ENCODE data around the gene UBE2G1. TPM values are rescaled to one million over a fixed set of nuclear protein-coding genes. Genes with fewer than 3 reads are reported as not detected.

The UBE2G1 gene
- total and polyA plus RNA-seq, 4 donors, result 19.9 to 25.3 (median 21.3) TPM

- peaks cover 0 to 2% (median 0%) of the 10 kb centered on the region in 4 donors for H3K36me3 ChIP-seq (ENCODE audit: control insufficient read depth in 4 of 4, insufficient read depth in 3 of 4, low read depth in 1 of 4, low read length in 3 of 4)
- H3K4me1 ChIP-seq (ENCODE audit: control insufficient read depth in 4 of 4, insufficient read depth in 4 of 4, low read length in 3 of 4), result peaks cover 10 to 20% (median 14%) of the 10 kb centered on the region in 4 donors
- H3K27me3 ChIP-seq (ENCODE audit: control insufficient read depth in 4 of 4, insufficient read depth in 4 of 4, low read length in 3 of 4), result no peaks in the 10 kb centered on the region
- no peak for DNase-seq (ENCODE audit: low spot score)
- 96% methylated on average over 4 of the region's 4 CpGs for WGBS
- H3K9ac ChIP-seq (ENCODE audit: low read depth in 1 of 2, low read length in 2 of 2), result no peak overlapping the region
- H3K4me3 ChIP-seq (ENCODE audit: low read depth in 1 of 3, low read length in 3 of 3), result no peak overlapping the region
- H3K27ac ChIP-seq (ENCODE audit: low read depth in 1 of 2, low read length in 2 of 2), result no peak overlapping the region
- TF ChIP-seq, protein P1, sequence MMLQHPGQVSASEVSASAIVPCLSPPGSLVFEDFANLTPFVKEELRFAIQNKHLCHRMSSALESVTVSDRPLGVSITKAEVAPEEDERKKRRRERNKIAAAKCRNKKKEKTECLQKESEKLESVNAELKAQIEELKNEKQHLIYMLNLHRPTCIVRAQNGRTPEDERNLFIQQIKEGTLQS (IDR thresholded peaks at IDR 0.05), result no peak
- TF ChIP-seq, protein P2, sequence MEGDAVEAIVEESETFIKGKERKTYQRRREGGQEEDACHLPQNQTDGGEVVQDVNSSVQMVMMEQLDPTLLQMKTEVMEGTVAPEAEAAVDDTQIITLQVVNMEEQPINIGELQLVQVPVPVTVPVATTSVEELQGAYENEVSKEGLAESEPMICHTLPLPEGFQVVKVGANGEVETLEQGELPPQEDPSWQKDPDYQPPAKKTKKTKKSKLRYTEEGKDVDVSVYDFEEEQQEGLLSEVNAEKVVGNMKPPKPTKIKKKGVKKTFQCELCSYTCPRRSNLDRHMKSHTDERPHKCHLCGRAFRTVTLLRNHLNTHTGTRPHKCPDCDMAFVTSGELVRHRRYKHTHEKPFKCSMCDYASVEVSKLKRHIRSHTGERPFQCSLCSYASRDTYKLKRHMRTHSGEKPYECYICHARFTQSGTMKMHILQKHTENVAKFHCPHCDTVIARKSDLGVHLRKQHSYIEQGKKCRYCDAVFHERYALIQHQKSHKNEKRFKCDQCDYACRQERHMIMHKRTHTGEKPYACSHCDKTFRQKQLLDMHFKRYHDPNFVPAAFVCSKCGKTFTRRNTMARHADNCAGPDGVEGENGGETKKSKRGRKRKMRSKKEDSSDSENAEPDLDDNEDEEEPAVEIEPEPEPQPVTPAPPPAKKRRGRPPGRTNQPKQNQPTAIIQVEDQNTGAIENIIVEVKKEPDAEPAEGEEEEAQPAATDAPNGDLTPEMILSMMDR (IDR thresholded peaks at IDR 0.05; ENCODE audit: low read depth, low read length, missing input control), result no peak
- TF ChIP-seq RXRA (IDR thresholded peaks at IDR 0.05) (no peak), GABPA (IDR thresholded peaks at IDR 0.05 in 1 of 2, conservative IDR thresholded peaks at IDR 0.05 in 1 of 2) (no peak), REST (IDR thresholded peaks at IDR 0.05) (no peak), SP1 (IDR thresholded peaks at IDR 0.05) (no peak), NR2F2 (IDR thresholded peaks at IDR 0.05) (no peak), JUND (IDR thresholded peaks at IDR 0.05) (no peak), EGR1 (IDR thresholded peaks at IDR 0.05; ENCODE audit: low read depth in 2 of 2) (no peak), FOXA1 (IDR thresholded peaks at IDR 0.05) (no peak)
- no peaks in the 10 kb centered on the region for H3K9me3 ChIP-seq (ENCODE audit: control insufficient read depth in 4 of 4, low read length in 3 of 4)
Measured at GRCh38 chr17:4358154-4358553, 8.3 kb downstream of the UBE2G1 start.

- Histone ChIP-seq H3K27ac (ENCODE audit: low read depth in 1 of 2, low read length in 2 of 2) (no peak overlapping the region), H3K36me3 (ENCODE audit: control insufficient read depth in 4 of 4, insufficient read depth in 3 of 4, low read depth in 1 of 4, low read length in 3 of 4) (peaks cover 0 to 2% (median 0%) of the 10 kb centered on the region in 4 donors), H3K4me3 (ENCODE audit: low read depth in 1 of 3, low read length in 3 of 3) (no peak overlapping the region), H3K9ac (ENCODE audit: low read depth in 1 of 2, low read length in 2 of 2) (no peak overlapping the region), H3K27me3 (ENCODE audit: control insufficient read depth in 4 of 4, insufficient read depth in 4 of 4, low read length in 3 of 4) (no peaks in the 10 kb centered on the region), H3K9me3 (ENCODE audit: control insufficient read depth in 4 of 4, low read length in 3 of 4) (no peaks in the 10 kb centered on the region), H3K4me1 (ENCODE audit: control insufficient read depth in 4 of 4, insufficient read depth in 4 of 4, low read length in 3 of 4) (peaks cover 9 to 20% (median 14%) of the 10 kb centered on the region in 4 donors)
- DNase-seq (ENCODE audit: low spot score), result no peak
- WGBS, result 98% methylated on average over 1 of the region's 1 CpG
- TF ChIP-seq EGR1 (IDR thresholded peaks at IDR 0.05; ENCODE audit: low read depth in 2 of 2) (no peak), TAF1 (conservative IDR thresholded peaks at IDR 0.05) (no peak), FOXA2 (IDR thresholded peaks at IDR 0.05) (no peak), RXRA (IDR thresholded peaks at IDR 0.05) (no peak), JUND (IDR thresholded peaks at IDR 0.05) (no peak), MAX (IDR thresholded peaks at IDR 0.05) (no peak), REST (IDR thresholded peaks at IDR 0.05) (no peak), RAD21 (IDR thresholded peaks at IDR 0.05) (no peak), SP1 (IDR thresholded peaks at IDR 0.05) (no peak)
- TF ChIP-seq, protein P1 (IDR thresholded peaks at IDR 0.05), result no peak
Measured at GRCh38 chr17:4357671-4358070, 8.8 kb downstream of the UBE2G1 start.

Measured in liver (tissue), 9 donors.